K562 (cell line): ENCODE results near the gene SGMS1. TPM values are rescaled to one million over a fixed set of nuclear protein-coding genes. Genes with fewer than 3 reads are reported as not detected.

Experiments
- ATAC-seq: fragments of 200-7000 bp; cut with Tn5 transposase; 3 replicates; pipeline ENCODE4 v1.9.1; 2020; ENCODE audit warnings: moderate library complexity
- BruUV-seq: library from RNA; stranded (reverse); fragments of 400-500 nt; replicated peaks from 2 replicates; lab custom pipeline; 2021; lab: Mats Ljungman, UMichigan
- CTCF ChIA-PET: fragments of 300-600 bp; formaldehyde crosslinking; extraction: SDS; loops from one replicate; lab custom pipeline; 2021; ENCODE audit warnings: low intra/inter-chr PET ratio; lab: Yijun Ruan, JAX
- POLR2A ChIA-PET: fragments of 300-600, 350-650 bp; sonication (Branson Sonifier 250); formaldehyde crosslinking; extraction: SDS; loops from one replicate; lab custom pipeline; 2021; ENCODE audit warnings: antibody characterized with exemption, inconsistent platforms; lab: Yijun Ruan, JAX
- DNase-seq, 4 experiments: peaks; one replicate each; pipeline versions ENCODE4 v3.0.0 to v3.0.0-alpha.2; 2011 to 2018; ENCODE audit warnings: low spot score in 3 of 4, mixed read lengths in 3 of 4; ENCODE audit errors: extremely low read depth in 1 of 4
- FAIRE-seq: peaks from 2 replicates; lab custom pipeline; 2011; peaks lifted over from hg19 to GRCh38; lab: Jason Lieb, UNC
- H2AFZ ChIP-seq: 2 replicates; pipeline ENCODE4 v1.6.0; 2011; ENCODE audit warnings: low read depth, low read length, control low read depth, inconsistent platforms
- H3K27ac ChIP-seq: fragments of 200-600 bp; 3 replicates; pipeline ENCODE4 v1.8.0; 2011; ENCODE audit warnings: low read depth, mild to moderate bottlenecking, control low read depth, inconsistent platforms, low read length, moderate library complexity, mixed read lengths; ENCODE audit errors: extremely low read depth
- H3K27me3 ChIP-seq, 2 experiments: fragments of 300-600 bp in 1 of 2; 2 replicates in 1 of 2; 3 replicates in 1 of 2; pipeline versions ENCODE4 v1.6.0 to v1.8.0; 2011; ENCODE audit warnings: inconsistent platforms in 2 of 2, low read length in 2 of 2, mild to moderate bottlenecking in 1 of 2, mixed read lengths in 1 of 2, moderate library complexity in 1 of 2; ENCODE audit not compliant: control insufficient read depth in 2 of 2, insufficient read depth in 2 of 2
- H3K36me3 ChIP-seq: fragments of 300-600 bp; 3 replicates; pipeline ENCODE4 v1.8.0; 2011; ENCODE audit warnings: mild to moderate bottlenecking, low read length, inconsistent platforms; ENCODE audit not compliant: control insufficient read depth, insufficient read depth
- H3K4me1 ChIP-seq, 2 experiments: fragments of 200-600 bp in 1 of 2; replicated peaks in 1 of 2; 2 replicates in 1 of 2; 3 replicates in 1 of 2; pipeline versions ENCODE4 v1.5.1 to v1.8.0; 2011; ENCODE audit warnings: inconsistent platforms in 2 of 2, low read length in 2 of 2, mild to moderate bottlenecking in 1 of 2, mixed read lengths in 1 of 2, moderate library complexity in 1 of 2; ENCODE audit not compliant: control insufficient read depth in 2 of 2, insufficient read depth in 2 of 2
- H3K4me2 ChIP-seq: 2 replicates; pipeline ENCODE4 v1.6.1; 2011; ENCODE audit warnings: low read length, control low read depth, inconsistent platforms, mixed read lengths; ENCODE audit not compliant: insufficient read depth
- H3K4me3 ChIP-seq: fragments of 200-600 bp; sonication (generic), shearing (Covaris generic); 2 replicates; pipeline ENCODE4 v1.5.1; 2016; ENCODE audit warnings: control low read depth, inconsistent platforms
- H3K79me2 ChIP-seq: fragments of 200-600 bp; 3 replicates; pipeline ENCODE4 v1.8.0; 2011; ENCODE audit warnings: low read length, inconsistent platforms; ENCODE audit not compliant: control insufficient read depth, insufficient read depth
- H3K9ac ChIP-seq, 2 experiments: 2 replicates each; pipeline versions ENCODE4 v1.6.0 to v1.6.1; 2011; ENCODE audit warnings: low read depth in 2 of 2, low read length in 2 of 2, control low read depth in 1 of 2, inconsistent platforms in 1 of 2, mild to moderate bottlenecking in 1 of 2, mixed read lengths in 1 of 2; ENCODE audit not compliant: insufficient read depth in 1 of 2
- H3K9me1 ChIP-seq: one replicate; pipeline ENCODE4 v1.6.0; 2011; ENCODE audit warnings: inconsistent platforms, mild to moderate bottlenecking, low read length, moderate library complexity; ENCODE audit not compliant: control insufficient read depth, insufficient read depth
- H3K9me3 ChIP-seq: replicated peaks from 2 replicates; pipeline ENCODE4 v1.5.1; 2011; ENCODE audit warnings: low read depth, low read length, inconsistent platforms; ENCODE audit not compliant: control insufficient read depth, insufficient read depth
- H4K20me1 ChIP-seq: replicated peaks from 2 replicates; pipeline ENCODE4 v1.6.1; 2011; ENCODE audit warnings: low read length, inconsistent platforms, mixed read lengths; ENCODE audit not compliant: control insufficient read depth, insufficient read depth
- ADNP ChIP-seq: fragments of 200-800 bp; sonication (Bioruptor generic); IDR thresholded peaks from 2 replicates; pipeline ENCODE4 v1.6.1; 2016; ENCODE audit warnings: missing genetic modification characterization, missing compliant biosample characterization
- BRD9 ChIP-seq: fragments of 450-650 bp; IDR thresholded peaks from 2 replicates; pipeline ENCODE4 v1.6.1; 2018; ENCODE audit warnings: low read depth; ENCODE audit not compliant: partially characterized antibody
- CEBPB ChIP-seq: fragments of 450-650 bp; IDR thresholded peaks from 2 replicates; pipeline ENCODE4 v1.6.1; 2016; ENCODE audit warnings: missing genetic modification characterization, missing compliant biosample characterization
- CEBPG ChIP-seq, 3 experiments: fragments of 200-800 bp in 1 of 3; sonication (Bioruptor generic) in 1 of 3; sonication (generic) in 1 of 3; formaldehyde crosslinking in 1 of 3; IDR thresholded peaks in 2 of 3; conservative IDR thresholded peaks in 1 of 3; 2 replicates each; pipeline versions ENCODE4 v1.6.1 to v1.8.0; 2016 to 2022; ENCODE audit warnings: missing compliant biosample characterization in 2 of 3, missing genetic modification characterization in 2 of 3, mild to moderate bottlenecking in 1 of 3, missing genetic modification reagents in 1 of 3
- EP400 ChIP-seq: fragments of 450-650 bp; IDR thresholded peaks from 2 replicates; pipeline ENCODE4 v1.6.1; 2017; ENCODE audit warnings: antibody characterized with exemption, mild to moderate bottlenecking, moderate library complexity
- GATAD2A ChIP-seq: fragments of 450-650 bp; IDR thresholded peaks from 2 replicates; pipeline ENCODE4 v1.6.1; 2017
- GTF2E2 ChIP-seq: fragments of 200-800 bp; sonication (Bioruptor generic); IDR thresholded peaks from 2 replicates; pipeline ENCODE4 v1.6.1; 2016; ENCODE audit warnings: missing genetic modification characterization, missing compliant biosample characterization
- HDAC1 ChIP-seq, 2 experiments: fragments of 450-650 bp; IDR thresholded peaks; 2 replicates each; pipeline ENCODE4 v1.6.1; 2016 to 2017; ENCODE audit warnings: inconsistent platforms in 1 of 2, mild to moderate bottlenecking in 1 of 2, moderate library complexity in 1 of 2
- HDAC6 ChIP-seq: IDR thresholded peaks from 2 replicates; pipeline ENCODE4 v1.6.1; 2012; ENCODE audit warnings: low read depth, mild to moderate bottlenecking, control low read depth, inconsistent platforms, low read length, moderate library complexity
- KDM1A ChIP-seq, 2 experiments: fragments of 450-650 bp; IDR thresholded peaks; 2 replicates each; pipeline ENCODE4 v1.6.1; 2016; ENCODE audit warnings: mild to moderate bottlenecking in 2 of 2
- MXI1 ChIP-seq: IDR thresholded peaks from 2 replicates; pipeline ENCODE4 v1.6.1; 2011; ENCODE audit warnings: low read depth, mild to moderate bottlenecking, improper control_type of control experiment, low read length
- NR1H2 ChIP-seq: sonication (generic); formaldehyde crosslinking; IDR thresholded peaks from 2 replicates; pipeline ENCODE4 v1.4.0; 2020; ENCODE audit warnings: mild to moderate bottlenecking, missing genetic modification reagents
- POLR3G ChIP-seq: IDR thresholded peaks from 2 replicates; pipeline ENCODE4 v1.6.1; 2011; ENCODE audit not compliant: insufficient read length, insufficient replicate concordance; ENCODE audit errors: extremely low read depth
- RAD51 ChIP-seq: fragments of 450-650 bp; IDR thresholded peaks from 2 replicates; pipeline ENCODE4 v1.7.1; 2016; ENCODE audit warnings: low read depth, mild to moderate bottlenecking, borderline replicate concordance
- RCOR1 ChIP-seq, 2 experiments: IDR thresholded peaks; 2 replicates each; pipeline ENCODE4 v1.6.1; 2012; ENCODE audit warnings: low read depth in 2 of 2, low read length in 2 of 2, borderline replicate concordance in 1 of 2, improper control_type of control experiment in 1 of 2
- ZNF311 ChIP-seq: fragments of 250-450 bp; sonication (Bioruptor Pico); IDR thresholded peaks from 2 replicates; pipeline ENCODE4 v1.4.0; 2020; ENCODE audit warnings: mild to moderate bottlenecking, moderate library complexity
- WGBS: fragments of 100-300 bp; shearing (Covaris generic); methylation state at CpG from one replicate; pipeline ENCODE4 v1.1.6; 2016; ENCODE audit warnings: low coverage, mixed read lengths; ENCODE audit not compliant: insufficient coverage; ENCODE audit errors: missing lambda C conversion rate; 5-methylcytosine and 5-hydroxymethylcytosine counted together
- in situ Hi-C: fragments of 300-500 bp; cut with MboI; formaldehyde crosslinking; loops from 4 replicates; pipeline ENCODE4 v1.15.0; 2018; ENCODE audit warnings: inconsistent platforms, mixed read lengths
- intact Hi-C: fragments of 100-400 bp; cut with micrococcal nuclease; formaldehyde crosslinking; loops from 2 replicates; pipeline ENCODE4 v1.14.2; 2022
- polyA plus RNA-seq, 8 experiments: library from polyadenylated mRNA; depleted of rRNA in 4 of 8; stranded (reverse) in 5 of 8; unstranded in 3 of 8; fragments of >200 nt; fragmentation: Nextera tagmentation in 2 of 8; fragmentation: Illumina TruSeq in 1 of 8; extraction: Ambion mirVana in 2 of 8; extraction: Trizol in 1 of 8; gene quantifications; 2 replicates each; pipeline versions ENCODE4 v1.2.1 to v1.2.3, GENCODE V29; 2011 to 2014; ENCODE audit warnings: inconsistent platforms in 1 of 8, missing spikeins in 1 of 8
- total RNA-seq, 7 experiments: library from RNA; depleted of rRNA in 6 of 7; stranded (reverse); fragments of >200 nt in 6 of 7; fragmentation: Illumina TruSeq in 2 of 7; extraction: Trizol in 2 of 7; gene quantifications; 2 replicates each; pipeline versions ENCODE4 v1.2.1 to v1.2.3, GENCODE V29; 2011 to 2021; ENCODE audit warnings: low replicate concordance in 1 of 7
- TF ChIP-seq, protein P1 (sequence below), 3 experiments: fragments of 200-800 bp in 1 of 3; fragments of 250-450 bp in 1 of 3; fragments of 450-650 bp in 1 of 3; sonication (Bioruptor Pico) in 1 of 3; sonication (Bioruptor generic) in 1 of 3; formaldehyde crosslinking in 1 of 3; IDR thresholded peaks; 2 replicates each; pipeline versions ENCODE4 v1.6.1 to v1.8.0; 2016 to 2022; ENCODE audit warnings: mild to moderate bottlenecking in 2 of 3, missing genetic modification characterization in 2 of 3, missing compliant biosample characterization in 1 of 3, moderate library complexity in 1 of 3

Gene SGMS1
- total and polyA plus RNA-seq, 9 of the 15 experiments (the other 6 are each of a cell fraction or from before 2014, with no cell fraction given) = 22.6 to 232 (median 82.2) TPM

DNA sequence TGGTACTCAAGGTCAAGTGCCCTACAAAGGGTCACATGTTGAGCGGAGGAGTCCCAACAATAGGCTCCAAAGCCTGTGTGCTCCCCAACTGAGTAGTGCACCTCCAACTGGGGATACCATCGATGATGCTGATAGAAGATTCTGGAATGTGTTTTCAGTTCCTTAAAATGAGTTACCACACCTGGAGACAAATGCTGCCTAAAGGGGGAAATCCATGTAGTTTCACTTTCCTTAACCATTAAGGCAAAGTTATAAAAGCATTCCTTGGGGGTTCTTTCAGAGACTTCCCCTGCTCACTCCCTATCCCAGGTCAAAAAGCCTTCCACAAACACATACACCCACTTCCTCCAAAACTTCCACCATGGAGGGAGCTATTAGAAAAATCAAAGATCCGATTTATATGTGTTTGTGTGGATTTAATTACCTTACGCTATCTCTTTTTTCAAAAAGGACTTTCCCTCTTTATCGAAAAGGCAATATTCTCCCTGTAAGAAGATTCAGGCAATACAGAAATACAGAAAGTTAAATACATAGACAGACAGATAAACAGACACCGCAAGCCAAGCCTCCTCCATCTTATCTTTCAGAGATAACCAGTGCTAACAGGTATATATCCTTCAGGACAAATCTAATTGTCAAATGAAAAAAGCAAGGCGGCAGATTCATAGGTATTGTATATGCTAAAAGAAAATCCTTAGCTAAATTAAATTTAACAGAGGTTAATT, 236.6 kb downstream of the SGMS1 start (continued):
- TF ChIP-seq POLR3G = no peak
- no peak for TF ChIP-seq ADNP (tag)
- TF ChIP-seq ZNF311 (CRISPR knock-in tag) = 0 out of 2 replicates have a peak, but pooled peaks have one; percentile 47
- TF ChIP-seq HDAC1 (IDR thresholded peaks at IDR 0.05) = no peak
- no peak for TF ChIP-seq MXI1
- TF ChIP-seq GATAD2A = no peak

DNA sequence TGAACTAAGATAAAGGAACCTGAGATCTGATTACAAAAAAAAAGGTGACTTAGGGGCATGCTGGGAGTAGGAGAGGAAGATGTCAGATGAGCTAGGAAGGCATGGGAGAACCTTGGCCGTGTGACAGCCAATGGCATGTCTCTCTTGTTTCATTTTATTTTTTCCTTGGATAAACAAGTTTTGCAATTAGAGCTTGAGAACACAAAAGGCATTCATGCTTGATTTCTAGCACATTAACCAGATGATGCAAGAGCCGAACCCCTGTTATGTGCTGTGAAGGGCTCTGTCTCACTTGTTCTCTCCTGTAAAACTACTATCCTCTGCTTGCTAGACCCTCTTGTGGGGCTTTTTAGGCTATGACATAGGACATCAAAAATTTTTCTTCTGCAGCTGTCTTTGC, 238.1 kb downstream of the SGMS1 start:
- H3K27ac ChIP-seq = peak overlapping the region; percentile 3; the same call in 1 of the 3 replicates
- FAIRE-seq (no peak), DNase-seq (no peak), ATAC-seq (peak; percentile 44)
- no peaks in the 10 kb centered on the region for H3K9me1 ChIP-seq
- H3K79me2 ChIP-seq = peaks cover 100% of the 10 kb centered on the region
- H3K27me3 ChIP-seq = no peaks in the 10 kb centered on the region
- peaks cover 32% of the 10 kb centered on the region; the same call in 2 of the 3 replicates for H3K36me3 ChIP-seq
- no peak overlapping the region for H2AFZ ChIP-seq
- no peaks in the 10 kb centered on the region for H3K9me3 ChIP-seq
- H3K4me1 ChIP-seq = peaks cover 12 to 42% of the 10 kb centered on the region in 2 experiments
- WGBS = 47% methylated on average over 2 of the region's 2 CpGs
- intact Hi-C loops (no loop called here), in situ Hi-C loops (no loop called here)
- ChIA-PET POLR2A (interaction anchor here (0.9 to 4.3 kb wide), 4 partner anchors 10 to 93 kb away, joined by 3 to 23 read pairs (median 3); no protein-coding TSS in a partner anchor), CTCF (no interaction called here)
- H3K4me3 ChIP-seq = no peak overlapping the region
- BruUV-seq = no TSS peak
- peaks cover 26% of the 10 kb centered on the region for H4K20me1 ChIP-seq
- H3K4me2 ChIP-seq = no peak overlapping the region
- H3K9ac ChIP-seq = no peak overlapping the region
- TF ChIP-seq CEBPB (tag) (peak; percentile 41), HDAC6 (no peak), GTF2E2 (tag) (0 out of 2 replicates have a peak, but pooled peaks have one; percentile 33), RAD51 (no peak), RCOR1 (IDR thresholded peaks at IDR 0.05; ENCODE audit: borderline replicate concordance in 1 of 2, low read depth in 2 of 2, low read length in 2 of 2) (peak in 1 of 2 experiments; percentile 25; a peak in 1 of 4 replicates), NR1H2 (no peak), KDM1A (IDR thresholded peaks at IDR 0.05) (no peak), BRD9 (no peak), CEBPG (CRISPR knock-in tag; IDR thresholded peaks at IDR 0.05) (peak; percentile 47; the same call in 1 of the 2 replicates), CEBPG (tag; conservative IDR thresholded peaks at IDR 0.05 in 1 of 2, IDR thresholded peaks at IDR 0.05 in 1 of 2) (peak in 1 of 2 experiments; percentile 52; a peak in 1 of 4 replicates), EP400 (0 out of 2 replicates have a peak, but pooled peaks have one; percentile 10)
- TF ChIP-seq, protein P1, sequence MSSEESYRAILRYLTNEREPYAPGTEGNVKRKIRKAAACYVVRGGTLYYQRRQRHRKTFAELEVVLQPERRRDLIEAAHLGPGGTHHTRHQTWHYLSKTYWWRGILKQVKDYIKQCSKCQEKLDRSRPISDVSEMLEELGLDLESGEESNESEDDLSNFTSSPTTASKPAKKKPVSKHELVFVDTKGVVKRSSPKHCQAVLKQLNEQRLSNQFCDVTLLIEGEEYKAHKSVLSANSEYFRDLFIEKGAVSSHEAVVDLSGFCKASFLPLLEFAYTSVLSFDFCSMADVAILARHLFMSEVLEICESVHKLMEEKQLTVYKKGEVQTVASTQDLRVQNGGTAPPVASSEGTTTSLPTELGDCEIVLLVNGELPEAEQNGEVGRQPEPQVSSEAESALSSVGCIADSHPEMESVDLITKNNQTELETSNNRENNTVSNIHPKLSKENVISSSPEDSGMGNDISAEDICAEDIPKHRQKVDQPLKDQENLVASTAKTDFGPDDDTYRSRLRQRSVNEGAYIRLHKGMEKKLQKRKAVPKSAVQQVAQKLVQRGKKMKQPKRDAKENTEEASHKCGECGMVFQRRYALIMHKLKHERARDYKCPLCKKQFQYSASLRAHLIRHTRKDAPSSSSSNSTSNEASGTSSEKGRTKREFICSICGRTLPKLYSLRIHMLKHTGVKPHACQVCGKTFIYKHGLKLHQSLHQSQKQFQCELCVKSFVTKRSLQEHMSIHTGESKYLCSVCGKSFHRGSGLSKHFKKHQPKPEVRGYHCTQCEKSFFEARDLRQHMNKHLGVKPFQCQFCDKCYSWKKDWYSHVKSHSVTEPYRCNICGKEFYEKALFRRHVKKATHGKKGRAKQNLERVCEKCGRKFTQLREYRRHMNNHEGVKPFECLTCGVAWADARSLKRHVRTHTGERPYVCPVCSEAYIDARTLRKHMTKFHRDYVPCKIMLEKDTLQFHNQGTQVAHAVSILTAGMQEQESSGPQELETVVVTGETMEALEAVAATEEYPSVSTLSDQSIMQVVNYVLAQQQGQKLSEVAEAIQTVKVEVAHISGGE (CRISPR knock-in tag; IDR thresholded peaks at IDR 0.05) = no peak
